ENCODE data around the gene MDH1B.
"Not testable (repeated sequence)": the region's sequence is repeated elsewhere in the genome, so short reads cannot be mapped to it uniquely, and the experiment has no call there.

The MDH1B gene

DNA sequence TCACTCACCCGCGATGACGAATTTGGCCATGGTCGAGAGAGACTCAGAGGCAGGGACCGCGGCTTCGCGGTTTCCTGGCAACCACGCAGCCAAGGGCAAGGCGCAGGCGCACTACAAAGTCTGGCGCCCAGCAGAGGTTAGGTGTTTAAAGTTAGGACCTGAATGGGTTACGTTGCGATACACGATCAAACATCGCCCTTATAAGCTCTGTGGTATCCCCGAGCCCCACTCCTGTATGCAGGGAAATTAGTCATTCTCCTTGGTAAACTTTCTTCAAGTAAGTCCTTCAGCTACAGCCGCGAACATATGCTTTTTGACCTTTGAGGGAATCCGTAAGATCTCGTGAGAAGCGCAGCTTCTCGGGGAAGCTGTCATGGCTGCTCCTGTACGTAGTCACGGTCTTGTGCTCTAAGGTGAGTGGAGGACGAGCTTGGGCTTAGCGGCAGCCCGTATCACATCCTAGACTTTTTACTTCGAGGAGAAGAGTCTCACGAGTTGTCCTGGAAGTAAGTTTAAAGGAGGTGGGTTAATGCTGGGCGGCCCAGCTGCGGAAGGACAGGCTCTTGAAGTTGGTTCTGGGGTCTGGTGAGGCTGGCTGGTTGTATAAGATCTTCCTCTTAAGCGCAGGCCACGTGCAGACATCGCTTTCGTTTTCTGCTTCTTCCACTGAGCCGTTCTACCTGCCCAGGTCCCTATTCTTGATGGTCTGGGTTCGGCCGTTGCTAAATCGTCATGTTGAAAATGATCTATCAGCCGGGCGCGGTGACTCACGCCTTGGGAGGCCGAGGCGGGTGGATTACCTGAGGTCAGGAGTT lies at the start of gene MDH1B, which contains the start of gene FASTKD2:
Gene MDH1B, minus strand, starts transcription at position 87 of the 815 bp plus-strand sequence. Its CDS starts 57 bp downstream, at position 30.
Gene FASTKD2, plus strand, starts transcription at position 365 of the 815 bp plus-strand sequence. CDS start 1,088 bp downstream, outside the sequence.
- peak; percentile 77 to 92 for DNase-seq

DNA sequence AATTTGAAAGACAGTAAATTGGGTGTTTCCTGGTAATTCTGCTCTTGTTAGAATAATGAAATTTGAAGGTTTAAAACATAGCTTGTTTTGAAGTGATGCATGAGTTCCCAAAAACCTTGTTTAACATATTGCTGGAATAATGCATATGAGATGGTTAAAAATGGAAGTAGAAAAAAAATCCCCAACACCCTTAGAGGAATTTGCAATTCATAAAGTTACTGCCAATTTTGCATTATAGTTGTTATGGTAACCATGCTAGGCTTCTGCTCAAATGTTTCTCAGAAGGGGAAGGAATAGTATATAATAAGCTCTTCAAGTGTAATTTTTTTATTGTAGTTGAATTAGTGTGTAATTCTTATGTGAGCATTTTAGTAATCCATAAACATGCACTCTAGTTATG lies 49.4 kb upstream of the MDH1B start:
- no peak for DNase-seq

DNA sequence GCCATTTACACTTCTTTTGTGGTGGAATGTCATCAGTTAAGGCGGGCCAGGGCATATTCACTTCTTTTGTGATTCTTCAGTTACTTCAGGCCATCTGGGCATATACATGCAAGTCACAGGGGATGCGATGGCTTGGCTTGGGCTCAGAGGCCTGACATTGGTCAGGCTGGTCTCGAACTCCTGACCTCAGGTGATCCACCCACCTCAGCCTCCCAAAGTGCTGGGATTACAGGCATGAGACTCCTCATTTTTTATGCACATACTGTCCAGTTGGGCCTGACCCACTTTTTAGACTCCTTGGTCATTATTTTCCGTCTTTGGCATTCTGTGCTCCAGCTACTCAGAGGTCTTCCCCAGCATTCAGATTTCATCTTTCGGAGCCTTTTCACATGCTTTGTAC lies 47.3 kb upstream of the MDH1B start:
- not testable (repeated sequence) for DNase-seq

DNA sequence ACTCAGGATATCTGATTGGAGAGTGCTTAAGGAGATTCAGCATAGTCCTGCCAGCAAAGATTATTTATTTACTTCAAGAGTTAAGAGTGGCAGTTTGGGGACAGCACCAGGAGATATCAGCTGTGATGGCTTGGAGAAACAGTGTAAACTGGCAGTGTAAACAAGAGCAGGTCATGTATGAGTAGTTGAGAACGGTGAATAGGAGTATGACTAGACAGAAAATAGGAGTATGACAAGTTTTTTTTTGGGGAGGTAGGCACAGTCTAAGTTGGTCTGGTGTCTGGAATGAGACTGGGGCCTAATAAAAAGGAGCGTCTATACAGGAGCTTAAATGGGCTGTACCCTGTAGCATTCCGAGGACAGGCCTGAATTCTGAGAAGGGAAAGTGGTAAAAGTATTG lies 42.5 kb upstream of the MDH1B start:
- not testable (repeated sequence) for DNase-seq

DNA sequence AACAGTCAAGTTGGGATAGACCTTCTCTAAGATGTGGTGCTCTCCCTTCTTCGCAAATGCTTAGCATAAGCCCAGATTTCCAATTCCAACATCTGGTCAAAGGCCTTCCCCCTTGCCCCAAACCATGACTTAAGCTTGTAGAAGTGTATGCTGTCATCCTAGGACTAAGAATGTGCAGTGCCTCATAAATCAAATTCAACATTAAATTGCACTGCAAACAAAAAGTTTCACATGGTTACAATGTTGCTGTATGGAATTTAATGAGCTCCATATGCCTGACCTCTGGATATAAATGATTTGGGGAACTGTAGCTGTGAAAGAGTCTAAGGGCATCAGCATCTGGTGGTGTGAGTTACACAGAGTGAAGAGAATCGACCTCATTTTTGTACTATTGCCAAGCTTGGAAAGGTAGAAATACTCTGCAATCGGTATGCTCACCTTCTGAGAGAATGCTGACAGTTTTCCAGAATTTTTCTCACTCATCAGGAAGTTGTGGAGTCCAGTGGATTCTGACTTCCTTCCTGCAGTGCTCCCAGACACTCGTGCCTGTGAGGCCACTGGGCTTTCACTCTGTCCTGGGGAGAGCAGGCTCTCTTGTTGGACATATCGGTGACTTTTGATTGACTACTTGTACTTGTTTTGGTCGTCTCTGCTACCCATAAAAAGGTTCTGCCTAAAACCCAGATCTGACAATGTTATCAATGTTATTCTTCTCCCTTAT lies 40.9 kb upstream of the MDH1B start:
- no peak for DNase-seq

DNA sequence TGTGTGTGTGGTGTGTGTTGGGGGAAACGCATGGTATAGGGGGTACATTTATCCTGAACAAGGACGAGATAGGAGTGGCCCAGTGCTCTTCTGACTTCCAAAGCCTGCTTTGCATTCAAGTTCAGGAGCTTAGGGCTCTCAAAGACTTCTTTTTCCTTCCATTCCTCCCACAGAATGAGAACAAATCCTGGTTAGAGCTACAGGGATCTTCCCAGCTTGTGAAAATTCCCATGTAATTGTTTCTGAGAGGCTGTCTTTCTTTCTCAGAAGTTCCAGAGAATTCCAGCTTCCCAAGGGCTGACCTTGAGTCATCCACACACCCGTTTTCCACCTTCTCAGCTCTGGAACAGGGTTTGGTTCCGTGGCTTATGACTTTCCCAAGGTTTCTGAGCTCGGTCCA lies 39.2 kb upstream of the MDH1B start:
- DNase-seq = no peak

DNA sequence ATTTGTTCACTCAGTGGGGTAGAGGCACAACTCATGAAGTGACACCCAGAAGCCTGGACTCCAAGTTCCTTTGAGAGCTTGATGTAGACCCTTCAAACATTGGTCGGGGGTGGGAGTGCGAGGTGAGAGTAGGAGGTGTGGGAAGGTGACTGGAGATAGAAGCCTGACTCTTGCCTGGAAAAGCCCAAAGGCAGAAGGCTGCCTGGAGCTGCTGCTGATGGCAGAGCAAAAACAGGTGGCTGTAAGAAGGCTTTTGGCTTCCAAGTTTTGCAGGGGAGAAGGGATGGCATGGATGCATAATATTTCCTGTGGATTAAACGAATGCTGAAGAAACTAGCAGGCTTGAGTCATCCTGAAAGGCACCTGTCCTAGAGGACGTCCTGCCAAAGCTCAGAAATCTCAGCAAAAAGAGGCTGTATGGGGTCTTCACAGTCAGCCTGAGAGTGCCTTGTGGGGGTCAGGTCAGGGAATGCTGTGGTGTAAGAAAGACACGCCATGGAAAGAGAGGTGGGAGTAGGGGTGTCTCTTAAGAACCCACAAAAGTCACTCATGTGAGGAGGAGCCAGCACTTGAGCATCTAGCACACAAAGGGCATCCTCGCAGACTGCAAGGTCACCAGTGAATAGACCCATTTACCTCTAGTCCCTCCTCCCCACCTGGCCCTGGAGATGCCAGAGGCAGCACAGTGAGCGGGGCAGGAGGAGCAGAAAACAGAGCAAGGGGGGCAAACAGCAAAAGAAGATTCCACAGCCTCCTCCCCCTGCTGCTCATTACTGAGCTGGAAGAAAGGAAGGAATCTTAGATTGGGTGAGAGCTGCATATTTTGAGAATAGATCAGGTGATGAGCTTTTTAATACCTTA lies 37.8 kb upstream of the MDH1B start:
- DNase-seq = no peak

DNA sequence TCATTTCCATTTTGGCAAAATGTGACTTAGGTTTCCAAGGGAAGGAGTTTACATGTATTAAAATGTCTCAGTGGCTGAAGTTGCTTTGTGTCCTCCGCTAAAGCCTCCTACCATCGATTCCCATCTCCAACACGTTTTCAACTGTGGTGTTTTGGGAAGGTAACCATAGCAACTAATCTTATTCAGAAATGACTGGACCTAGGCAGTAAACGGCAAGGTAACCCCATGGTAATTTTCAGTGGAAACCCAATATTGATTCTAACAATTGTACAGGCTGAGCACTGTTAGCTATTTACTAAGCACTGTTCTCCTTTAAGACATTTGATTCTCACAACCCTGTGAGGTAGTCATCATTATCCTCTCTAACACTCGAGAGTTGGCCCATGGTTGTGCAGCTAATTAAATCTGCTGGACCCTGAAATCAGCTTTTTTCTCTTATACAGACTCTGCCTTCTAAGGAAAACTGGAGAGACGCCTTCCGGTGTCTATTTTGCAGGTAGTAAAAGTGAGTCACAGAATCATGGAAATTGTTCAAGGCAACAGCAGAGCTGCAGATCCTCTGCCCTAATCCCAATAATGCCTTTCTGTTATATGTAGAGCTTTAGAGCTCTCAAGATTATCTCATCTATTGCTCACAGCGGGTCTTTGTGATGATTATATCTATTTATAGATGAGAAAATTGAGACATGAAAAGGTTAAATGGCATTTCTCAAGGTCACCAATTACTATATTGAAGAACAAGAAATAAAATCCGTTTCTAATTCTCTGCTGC lies 36.5 kb upstream of the MDH1B start:
- no peak for DNase-seq

DNA sequence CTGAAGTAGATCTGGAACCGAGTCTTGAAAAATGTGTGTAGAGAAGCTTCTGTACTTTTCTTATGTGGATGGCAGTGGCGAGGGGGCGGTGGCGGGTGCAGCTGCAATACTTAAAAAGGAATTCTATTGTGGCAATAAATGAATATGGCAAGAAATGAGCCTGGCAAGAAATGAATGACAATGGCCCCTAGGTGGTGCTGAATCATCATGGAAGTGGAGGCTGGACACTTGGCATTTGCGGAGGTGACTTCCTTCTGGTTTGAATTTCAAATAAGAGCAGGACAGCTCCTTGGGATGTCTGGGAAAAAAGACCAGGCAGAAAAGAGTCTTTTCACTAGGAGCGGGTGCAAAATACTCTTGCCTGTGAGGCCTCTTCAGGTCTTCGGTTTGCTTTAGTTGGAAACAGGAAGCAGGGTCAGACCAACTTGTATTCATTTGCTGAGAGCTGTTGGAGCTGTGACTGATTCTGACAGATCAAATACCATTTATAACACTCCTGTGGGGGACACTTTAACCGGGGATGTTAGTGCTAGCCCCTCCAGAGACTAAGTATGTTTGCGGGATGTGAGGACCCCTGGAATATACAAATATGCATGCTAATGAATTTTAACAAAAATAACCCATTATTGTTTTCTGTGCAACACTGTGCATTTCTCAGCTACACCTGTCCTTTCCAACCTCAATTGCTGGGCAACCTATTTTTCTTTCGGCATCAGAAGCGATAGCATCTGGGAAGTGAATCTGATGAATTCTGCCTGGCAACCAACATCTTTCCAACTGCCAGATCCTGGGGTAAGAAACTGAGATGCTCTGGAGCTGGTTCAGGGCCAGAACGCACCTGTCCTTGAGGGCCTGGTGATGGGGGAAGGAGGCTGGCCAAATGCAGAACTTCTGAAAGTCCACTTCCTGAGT lies 35.6 kb upstream of the MDH1B start:
- DNase-seq = peak; percentile 68 to 79

DNA sequence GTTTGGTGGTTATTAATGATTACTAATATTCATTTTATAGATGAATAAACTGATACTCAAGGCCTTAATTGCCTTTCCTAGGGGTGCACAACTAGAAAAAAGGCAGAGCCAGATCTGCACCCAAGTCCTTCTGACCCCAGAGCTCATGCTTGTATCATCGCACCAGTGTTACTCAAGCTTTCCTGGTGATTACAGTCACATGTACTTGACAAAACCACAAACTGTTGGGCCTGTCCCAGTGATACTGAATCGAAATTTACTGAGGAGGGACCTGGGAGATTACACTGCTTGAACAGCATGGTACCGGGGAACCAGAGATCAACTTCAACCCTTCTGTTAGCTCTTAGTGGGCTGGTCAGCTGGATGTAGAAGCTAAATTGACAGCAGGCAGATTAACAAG lies 34.0 kb upstream of the MDH1B start:
- no peak for DNase-seq

DNA sequence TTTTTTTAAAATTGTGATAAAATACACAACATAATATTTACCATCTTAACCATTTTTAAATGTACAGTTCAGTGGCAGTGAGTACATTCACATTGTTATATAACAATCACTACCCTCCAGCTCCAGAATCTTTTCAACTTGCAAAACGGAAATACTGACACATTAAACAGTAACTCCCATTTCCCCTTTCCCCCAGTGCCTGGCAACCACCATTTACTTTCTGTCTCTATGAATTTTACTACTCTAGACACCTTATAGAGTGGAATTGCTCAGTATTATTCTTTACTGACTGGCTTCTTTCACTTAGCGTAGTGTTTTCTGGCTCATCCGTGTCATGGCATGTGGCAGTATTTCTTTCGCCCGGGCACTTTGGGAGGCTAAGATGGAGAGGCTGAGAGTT lies 32.9 kb upstream of the MDH1B start:
- no peak for DNase-seq

DNA sequence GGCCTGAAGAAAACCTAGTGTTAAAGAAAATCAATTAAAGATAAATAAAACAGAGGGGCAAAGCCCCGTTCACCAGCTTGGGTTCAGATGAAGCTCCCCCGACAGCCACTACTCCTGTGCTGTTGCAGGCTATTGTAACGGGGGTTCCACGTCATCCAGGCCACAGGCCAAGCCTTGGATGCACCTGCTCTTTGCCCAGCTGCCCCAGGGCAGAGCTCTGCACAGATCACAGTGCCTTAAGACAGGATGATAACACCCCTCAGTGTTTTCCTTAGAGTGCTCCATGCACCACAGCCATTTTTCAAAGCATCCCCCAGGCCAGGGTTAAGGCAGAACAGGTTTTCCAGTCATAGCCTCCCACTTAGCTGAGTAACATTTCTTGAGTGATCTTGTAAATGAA lies 32.2 kb upstream of the MDH1B start:
- DNase-seq = peak in 1 of 2 experiments; percentile 60

DNA sequence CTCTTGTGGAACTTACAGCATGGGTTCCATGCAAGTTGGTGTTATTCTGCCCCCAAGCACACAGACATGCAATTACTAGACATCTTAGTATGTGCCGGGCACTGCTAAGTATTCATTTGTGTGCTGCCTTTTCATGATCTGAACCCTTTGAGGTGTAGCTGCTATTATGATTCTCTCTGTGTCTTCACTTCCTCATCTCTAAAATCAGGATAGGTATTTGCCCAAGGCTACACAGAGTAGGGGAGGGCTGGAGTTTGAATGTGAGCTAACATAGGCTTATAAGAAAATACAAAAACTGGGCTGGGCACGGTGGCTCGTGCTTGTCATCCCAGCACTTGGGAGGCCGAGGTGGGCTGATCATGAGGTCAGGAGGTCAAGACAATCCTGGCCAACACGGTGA lies 27.5 kb upstream of the MDH1B start:
- no peak for DNase-seq

DNA sequence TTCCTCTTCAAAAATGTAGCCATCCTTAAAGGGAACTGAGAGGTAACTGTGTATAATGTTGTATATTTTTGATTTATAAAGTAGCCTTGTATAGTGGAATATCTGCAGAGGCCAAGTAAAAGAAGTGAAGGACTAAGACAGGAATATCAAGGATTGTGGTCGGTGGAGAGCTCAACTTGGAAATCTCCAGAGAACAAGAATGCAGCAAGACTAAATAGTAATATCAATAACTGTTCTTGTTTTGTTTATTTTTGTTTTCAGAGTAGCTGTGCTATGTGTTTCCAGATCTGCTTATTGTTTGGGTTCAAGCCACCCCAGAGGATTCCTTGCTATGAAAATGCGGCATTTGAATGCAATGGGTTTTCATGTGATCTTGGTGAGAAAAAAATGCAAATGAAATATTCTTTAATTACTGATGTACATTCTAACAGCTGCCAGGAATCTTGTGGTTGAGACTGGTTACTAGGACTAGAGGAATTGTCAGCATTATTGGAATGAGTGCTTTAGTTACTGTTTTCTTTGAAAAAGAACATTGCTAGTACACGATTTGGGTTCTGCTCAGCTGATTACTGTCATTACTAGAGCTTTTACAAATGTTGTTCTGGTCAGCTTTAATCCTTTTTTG lies 25.3 kb upstream of the MDH1B start:
- DNase-seq = no peak

DNA sequence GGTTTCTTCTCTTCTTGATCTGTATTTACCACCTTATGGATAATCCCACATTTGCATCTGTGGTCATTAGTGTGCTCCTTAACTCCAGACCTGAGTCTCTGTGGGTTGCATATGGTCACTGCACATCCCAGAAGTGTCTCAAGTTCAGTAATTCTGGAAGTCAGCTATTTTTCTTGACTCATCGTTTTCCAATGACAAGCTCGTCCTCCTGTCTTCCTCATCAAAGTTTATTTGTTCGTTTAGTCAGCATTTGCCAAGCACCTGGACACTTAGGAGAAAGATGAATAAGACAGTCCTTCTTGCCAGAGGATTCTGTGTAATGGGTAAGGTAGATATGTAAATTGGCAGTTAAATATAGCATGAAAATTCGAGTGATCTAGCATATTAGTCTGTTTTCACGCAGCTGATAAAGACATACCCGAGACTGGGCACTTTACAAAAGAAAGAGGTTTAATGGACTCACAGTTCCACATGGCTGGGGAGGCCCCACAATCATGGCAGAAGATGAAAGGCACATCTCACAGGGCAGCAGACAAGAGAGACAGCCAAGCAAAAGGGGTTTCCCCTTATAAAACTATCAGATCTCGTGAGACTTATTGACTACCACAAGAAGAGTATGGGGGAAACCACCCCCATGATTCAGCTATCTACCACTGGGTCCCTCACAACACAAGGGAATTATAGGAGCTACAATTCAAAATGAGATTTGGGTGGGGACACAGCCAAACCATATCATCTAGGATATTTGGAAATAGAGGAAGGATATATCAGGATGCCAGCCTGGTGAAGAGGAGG lies 19.6 kb upstream of the MDH1B start:
- DNase-seq = no peak

DNA sequence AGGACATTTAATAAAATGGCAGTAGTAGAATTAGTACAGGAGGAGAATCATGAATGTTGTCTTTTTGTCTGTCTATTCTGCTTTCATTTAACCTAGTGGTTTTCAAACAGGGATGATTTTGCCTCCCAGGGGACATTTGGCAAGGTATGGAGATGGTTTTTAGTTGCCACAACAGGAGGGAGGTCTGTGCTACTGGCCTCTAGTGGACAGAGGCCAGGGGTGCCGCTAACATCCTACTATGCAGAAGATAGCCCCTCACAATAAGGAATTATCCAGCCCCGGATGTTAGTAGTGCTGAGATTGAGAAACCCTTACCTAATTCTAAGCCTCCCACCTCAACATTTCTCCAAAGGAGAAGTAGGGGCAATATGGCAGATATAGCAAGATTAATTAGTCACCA lies 18.6 kb upstream of the MDH1B start:
- no peak for DNase-seq

DNA sequence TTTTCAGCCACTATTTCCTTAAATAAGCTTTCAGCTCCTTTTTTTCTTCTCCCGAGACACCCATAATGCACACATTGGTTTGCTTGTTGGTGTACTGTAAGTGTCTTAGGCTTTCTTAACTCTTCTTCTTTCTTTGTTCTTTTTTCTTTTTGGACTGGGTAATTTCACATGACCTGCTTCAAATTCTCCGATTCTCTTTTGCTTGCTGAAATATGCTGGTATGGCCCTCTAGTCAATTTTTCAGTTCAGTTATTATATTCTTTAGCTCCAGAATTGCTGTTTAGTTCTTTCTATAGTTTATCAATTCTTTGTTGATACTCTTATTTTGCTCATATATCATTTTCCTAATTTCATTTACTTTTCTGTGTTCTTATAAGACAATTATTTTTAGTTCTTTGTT lies 15.5 kb upstream of the MDH1B start:
- DNase-seq = no peak

DNA sequence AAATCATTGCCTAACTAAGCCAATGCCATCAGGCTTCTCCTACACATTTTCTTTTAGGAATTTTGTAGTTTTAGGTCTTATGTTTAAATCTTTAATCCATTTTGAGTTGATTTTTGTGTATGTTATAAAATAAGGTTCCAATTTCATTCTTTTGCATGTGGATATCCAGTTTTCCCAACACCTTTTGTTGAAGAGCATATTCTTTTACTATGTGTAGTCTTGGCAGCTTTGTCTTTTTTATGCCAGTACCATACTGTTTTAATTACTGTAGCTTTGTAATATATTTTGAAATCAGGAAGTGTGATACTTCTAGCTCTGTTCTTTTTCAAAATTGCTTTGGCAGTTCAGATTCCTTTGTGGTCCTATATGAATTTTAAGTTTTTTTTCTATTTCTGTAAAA lies 11.3 kb upstream of the MDH1B start:
- DNase-seq = no peak

DNA sequence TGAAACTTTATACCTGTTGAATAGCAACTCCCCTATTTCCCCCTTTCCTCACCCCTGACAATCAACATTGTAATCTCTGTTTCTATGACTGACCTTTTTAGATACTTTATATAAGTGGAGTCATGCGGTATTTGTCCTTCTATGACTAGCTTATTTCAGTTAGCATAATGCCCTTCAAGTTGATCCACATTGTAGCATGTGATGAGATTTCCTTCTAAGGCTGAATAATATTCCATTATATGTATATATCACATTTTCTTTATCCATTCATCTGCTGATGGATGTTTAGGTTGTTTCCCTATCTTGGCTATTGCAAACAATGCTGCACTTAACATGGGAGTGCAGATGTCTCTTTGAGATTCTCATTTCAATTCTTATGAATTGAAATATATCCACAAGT lies 9.7 kb upstream of the MDH1B start:
- no peak for DNase-seq
